Measurements from ENCODE around the gene CRX. TPM values are rescaled to one million over a fixed set of nuclear protein-coding genes. Genes with fewer than 3 reads are reported as not detected.

The CRX gene
- total and polyA plus RNA-seq, 2 of the 4 experiments (the other 2 are of a cell fraction): not detected

DNA sequence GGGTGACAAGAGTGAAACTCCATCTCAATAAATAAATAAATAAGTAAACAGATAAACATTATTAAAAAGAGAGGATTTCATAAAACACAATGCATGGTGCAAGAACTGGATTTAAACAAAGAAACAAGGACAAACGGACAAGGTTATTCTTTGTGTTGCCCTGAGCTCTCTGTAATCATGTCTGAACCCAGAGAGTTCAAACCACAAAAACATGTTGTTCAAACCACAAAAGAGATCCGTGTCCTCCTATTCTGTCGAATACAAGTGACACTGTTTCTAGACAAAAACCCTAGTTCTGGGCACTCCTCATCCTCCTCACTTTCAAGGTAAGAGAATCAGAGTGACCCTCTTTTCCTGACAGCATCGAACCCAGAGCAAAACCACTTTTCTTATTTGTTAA, 32.7 kb downstream of the CRX start:
- Histone ChIP-seq H2AFZ (replicated peaks; ENCODE audit: low read length, poor library complexity) (no peak overlapping the region), H3K56ac (ENCODE audit: extremely low read depth, insufficient read depth, low read length) (no peak overlapping the region), H2BK5ac (ENCODE audit: low read depth, low read length, poor library complexity, severe bottlenecking) (no peak overlapping the region), H2BK20ac (ENCODE audit: low read depth, low read length) (no peak overlapping the region), H3K23ac (ENCODE audit: low read depth, low read length) (no peak overlapping the region), H3K4me3 (ENCODE audit: insufficient read depth, low read depth, low read length) (no peak overlapping the region), H3K9me3 (ENCODE audit: control insufficient read depth, insufficient read depth, low read length) (no peaks in the 10 kb centered on the region), H3K4me1 (ENCODE audit: control insufficient read depth, insufficient read depth, low read length) (no peaks in the 10 kb centered on the region), H4K5ac (ENCODE audit: low read depth, low read length) (no peak overlapping the region), H3K18ac (ENCODE audit: low read depth, low read length) (no peak overlapping the region), H4K20me1 (ENCODE audit: insufficient read depth, low read length) (no peaks in the 10 kb centered on the region), H3K9ac (ENCODE audit: low read depth, low read length) (no peak overlapping the region), H2BK120ac (ENCODE audit: low read depth, low read length) (no peak overlapping the region), H3K4me2 (ENCODE audit: low read depth, low read length) (no peak overlapping the region), H3K36me3 (ENCODE audit: control insufficient read depth, insufficient read depth, low read length) (no peaks in the 10 kb centered on the region), H3K27ac (ENCODE audit: insufficient read depth, low read length) (no peak overlapping the region), H3K27me3 (ENCODE audit: control insufficient read depth, insufficient read depth, low read length) (peaks cover 12% of the 10 kb centered on the region), H3K14ac (replicated peaks; ENCODE audit: low read depth, low read length) (no peak overlapping the region), H3K4ac (ENCODE audit: low read depth, low read length) (no peak overlapping the region), H2AK9ac (replicated peaks; ENCODE audit: low read depth, low read length, poor library complexity) (no peak overlapping the region), H2AK5ac (ENCODE audit: low read depth, low read length) (no peak overlapping the region), H4K8ac (ENCODE audit: low read depth in 2 of 2, low read length in 2 of 2) (no peak overlapping the region), H3K79me1 (ENCODE audit: low read depth in 1 of 2, low read length in 2 of 2) (no peaks in the 10 kb centered on the region), H4K91ac (ENCODE audit: insufficient read depth, low read depth, low read length) (no peak overlapping the region), H2BK15ac (ENCODE audit: low read depth, low read length) (no peak overlapping the region), H3K9me1 (ENCODE audit: insufficient read depth, low read length) (no peaks in the 10 kb centered on the region)
- DNase-seq (no peak), ATAC-seq (ENCODE audit: low read depth) (no peak)
- in situ Hi-C loops (cut with MboI; ENCODE audit: low sequenced_read_pairs) (no loop called here), intact Hi-C loops (cut with micrococcal nuclease) (no loop called here), dilution Hi-C loops (cut with HindIII; ENCODE audit: low sequenced_read_pairs, unreplicated experiment) (no loop called here)
- 75% methylated on average over 1 of the region's 4 CpGs; no CpG with 5 or more reads in 1 of the 2 experiments for WGBS, 2 experiments (ENCODE audit: extremely low coverage in 2 of 2, insufficient read length in 1 of 2)
- TF ChIP-seq RFX5 (IDR thresholded peaks at IDR 0.05; ENCODE audit: low read depth, low read length) (no peak), RCOR1 (IDR thresholded peaks at IDR 0.05; ENCODE audit: insufficient replicate concordance, low read length) (no peak), CEBPB (IDR thresholded peaks at IDR 0.05; ENCODE audit: low read depth, low read length) (no peak), MAFK (IDR thresholded peaks at IDR 0.05; ENCODE audit: low read depth, low read length) (no peak), RAD21 (IDR thresholded peaks at IDR 0.05; ENCODE audit: low read length) (no peak), BHLHE40 (IDR thresholded peaks at IDR 0.05; ENCODE audit: low read depth, low read length) (no peak), CHD1 (IDR thresholded peaks at IDR 0.05; ENCODE audit: low read depth, low read length) (no peak), POLR2A (IDR thresholded peaks at IDR 0.05; ENCODE audit: low read depth, low read length) (no peak)
- TF ChIP-seq, protein P1, sequence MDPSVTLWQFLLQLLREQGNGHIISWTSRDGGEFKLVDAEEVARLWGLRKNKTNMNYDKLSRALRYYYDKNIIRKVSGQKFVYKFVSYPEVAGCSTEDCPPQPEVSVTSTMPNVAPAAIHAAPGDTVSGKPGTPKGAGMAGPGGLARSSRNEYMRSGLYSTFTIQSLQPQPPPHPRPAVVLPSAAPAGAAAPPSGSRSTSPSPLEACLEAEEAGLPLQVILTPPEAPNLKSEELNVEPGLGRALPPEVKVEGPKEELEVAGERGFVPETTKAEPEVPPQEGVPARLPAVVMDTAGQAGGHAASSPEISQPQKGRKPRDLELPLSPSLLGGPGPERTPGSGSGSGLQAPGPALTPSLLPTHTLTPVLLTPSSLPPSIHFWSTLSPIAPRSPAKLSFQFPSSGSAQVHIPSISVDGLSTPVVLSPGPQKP (IDR thresholded peaks at IDR 0.05; ENCODE audit: borderline replicate concordance, low read depth, low read length): no peak
- TF ChIP-seq, protein P2, sequence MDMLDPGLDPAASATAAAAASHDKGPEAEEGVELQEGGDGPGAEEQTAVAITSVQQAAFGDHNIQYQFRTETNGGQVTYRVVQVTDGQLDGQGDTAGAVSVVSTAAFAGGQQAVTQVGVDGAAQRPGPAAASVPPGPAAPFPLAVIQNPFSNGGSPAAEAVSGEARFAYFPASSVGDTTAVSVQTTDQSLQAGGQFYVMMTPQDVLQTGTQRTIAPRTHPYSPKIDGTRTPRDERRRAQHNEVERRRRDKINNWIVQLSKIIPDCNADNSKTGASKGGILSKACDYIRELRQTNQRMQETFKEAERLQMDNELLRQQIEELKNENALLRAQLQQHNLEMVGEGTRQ (IDR thresholded peaks at IDR 0.05; ENCODE audit: low read depth, low read length): no peak
- TF ChIP-seq, protein P3, sequence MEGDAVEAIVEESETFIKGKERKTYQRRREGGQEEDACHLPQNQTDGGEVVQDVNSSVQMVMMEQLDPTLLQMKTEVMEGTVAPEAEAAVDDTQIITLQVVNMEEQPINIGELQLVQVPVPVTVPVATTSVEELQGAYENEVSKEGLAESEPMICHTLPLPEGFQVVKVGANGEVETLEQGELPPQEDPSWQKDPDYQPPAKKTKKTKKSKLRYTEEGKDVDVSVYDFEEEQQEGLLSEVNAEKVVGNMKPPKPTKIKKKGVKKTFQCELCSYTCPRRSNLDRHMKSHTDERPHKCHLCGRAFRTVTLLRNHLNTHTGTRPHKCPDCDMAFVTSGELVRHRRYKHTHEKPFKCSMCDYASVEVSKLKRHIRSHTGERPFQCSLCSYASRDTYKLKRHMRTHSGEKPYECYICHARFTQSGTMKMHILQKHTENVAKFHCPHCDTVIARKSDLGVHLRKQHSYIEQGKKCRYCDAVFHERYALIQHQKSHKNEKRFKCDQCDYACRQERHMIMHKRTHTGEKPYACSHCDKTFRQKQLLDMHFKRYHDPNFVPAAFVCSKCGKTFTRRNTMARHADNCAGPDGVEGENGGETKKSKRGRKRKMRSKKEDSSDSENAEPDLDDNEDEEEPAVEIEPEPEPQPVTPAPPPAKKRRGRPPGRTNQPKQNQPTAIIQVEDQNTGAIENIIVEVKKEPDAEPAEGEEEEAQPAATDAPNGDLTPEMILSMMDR (conservative IDR thresholded peaks at IDR 0.05; ENCODE audit: low read depth, low read length): no peak
- ChIA-PET CTCF (no interaction called here), POLR2A (ENCODE audit: unreplicated experiment) (no interaction called here)
- no TSS peak for BruUV-seq (replicated peaks)
